Measurements from ENCODE around the gene LIME1.
A peak's percentile ranks its signal among the peaks of the same experiment; 100 is the strongest.

The LIME1 gene

DNA sequence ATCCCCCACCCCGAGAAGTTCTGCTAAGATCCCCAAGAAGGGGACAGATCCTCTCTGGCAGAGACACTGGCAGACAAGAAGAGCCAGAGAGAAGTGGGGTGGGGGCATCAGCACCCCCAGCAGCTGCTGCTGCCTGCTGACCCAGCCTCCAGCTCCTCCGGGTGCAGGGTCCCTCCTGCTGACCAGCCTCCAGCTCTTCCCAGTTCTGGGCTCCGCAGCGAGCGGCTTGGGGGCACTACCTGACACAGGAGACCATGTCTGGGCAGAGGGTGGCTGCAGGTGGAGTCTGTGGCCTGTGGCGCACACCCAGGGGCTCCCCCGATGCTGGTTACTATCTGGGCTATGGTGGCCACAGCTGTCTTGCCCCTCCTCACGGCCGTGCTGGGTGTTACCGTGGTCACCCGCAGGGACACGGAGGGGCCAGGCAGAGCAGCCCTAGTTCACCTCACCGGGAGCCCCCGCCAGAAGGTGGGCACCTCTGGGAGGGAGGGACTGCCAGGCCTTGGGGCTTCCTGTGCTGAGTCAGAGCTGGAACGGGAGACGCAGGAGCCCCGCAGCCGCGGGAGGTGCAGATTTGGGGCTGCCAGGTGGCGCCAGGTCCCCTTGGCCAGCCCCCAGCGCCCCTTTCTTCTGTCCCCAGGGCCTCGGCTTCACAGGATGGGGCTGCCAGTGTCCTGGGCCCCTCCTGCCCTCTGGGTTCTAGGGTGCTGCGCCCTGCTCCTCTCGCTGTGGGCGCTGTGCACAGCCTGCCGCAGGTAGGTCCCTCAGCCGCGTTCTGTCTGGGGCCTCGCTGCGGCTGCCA, 630 bp downstream of the LIME1 start:
- no peak for DNase-seq (ENCODE audit: extremely low read depth, low read depth)
- TF ChIP-seq, protein P1, sequence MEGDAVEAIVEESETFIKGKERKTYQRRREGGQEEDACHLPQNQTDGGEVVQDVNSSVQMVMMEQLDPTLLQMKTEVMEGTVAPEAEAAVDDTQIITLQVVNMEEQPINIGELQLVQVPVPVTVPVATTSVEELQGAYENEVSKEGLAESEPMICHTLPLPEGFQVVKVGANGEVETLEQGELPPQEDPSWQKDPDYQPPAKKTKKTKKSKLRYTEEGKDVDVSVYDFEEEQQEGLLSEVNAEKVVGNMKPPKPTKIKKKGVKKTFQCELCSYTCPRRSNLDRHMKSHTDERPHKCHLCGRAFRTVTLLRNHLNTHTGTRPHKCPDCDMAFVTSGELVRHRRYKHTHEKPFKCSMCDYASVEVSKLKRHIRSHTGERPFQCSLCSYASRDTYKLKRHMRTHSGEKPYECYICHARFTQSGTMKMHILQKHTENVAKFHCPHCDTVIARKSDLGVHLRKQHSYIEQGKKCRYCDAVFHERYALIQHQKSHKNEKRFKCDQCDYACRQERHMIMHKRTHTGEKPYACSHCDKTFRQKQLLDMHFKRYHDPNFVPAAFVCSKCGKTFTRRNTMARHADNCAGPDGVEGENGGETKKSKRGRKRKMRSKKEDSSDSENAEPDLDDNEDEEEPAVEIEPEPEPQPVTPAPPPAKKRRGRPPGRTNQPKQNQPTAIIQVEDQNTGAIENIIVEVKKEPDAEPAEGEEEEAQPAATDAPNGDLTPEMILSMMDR (IDR thresholded peaks at IDR 0.05; ENCODE audit: low read depth, low read length), result no peak

DNA sequence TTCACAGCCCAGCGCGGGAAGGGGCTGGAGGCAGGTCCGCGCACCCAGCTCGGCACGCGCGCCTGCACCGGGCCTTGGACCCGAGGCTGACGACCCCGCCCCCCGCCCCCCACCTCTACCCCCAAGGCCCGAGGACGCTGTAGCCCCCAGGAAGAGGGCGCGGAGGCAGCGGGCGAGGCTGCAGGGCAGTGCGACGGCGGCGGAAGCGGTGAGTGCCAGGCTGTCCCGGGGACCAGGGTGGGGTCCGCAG, 1.2 kb downstream of the LIME1 start:
- TF ChIP-seq, protein P1 (IDR thresholded peaks at IDR 0.05; ENCODE audit: low read depth, low read length), result no peak
- no peak for DNase-seq (ENCODE audit: extremely low read depth, low read depth)

DNA sequence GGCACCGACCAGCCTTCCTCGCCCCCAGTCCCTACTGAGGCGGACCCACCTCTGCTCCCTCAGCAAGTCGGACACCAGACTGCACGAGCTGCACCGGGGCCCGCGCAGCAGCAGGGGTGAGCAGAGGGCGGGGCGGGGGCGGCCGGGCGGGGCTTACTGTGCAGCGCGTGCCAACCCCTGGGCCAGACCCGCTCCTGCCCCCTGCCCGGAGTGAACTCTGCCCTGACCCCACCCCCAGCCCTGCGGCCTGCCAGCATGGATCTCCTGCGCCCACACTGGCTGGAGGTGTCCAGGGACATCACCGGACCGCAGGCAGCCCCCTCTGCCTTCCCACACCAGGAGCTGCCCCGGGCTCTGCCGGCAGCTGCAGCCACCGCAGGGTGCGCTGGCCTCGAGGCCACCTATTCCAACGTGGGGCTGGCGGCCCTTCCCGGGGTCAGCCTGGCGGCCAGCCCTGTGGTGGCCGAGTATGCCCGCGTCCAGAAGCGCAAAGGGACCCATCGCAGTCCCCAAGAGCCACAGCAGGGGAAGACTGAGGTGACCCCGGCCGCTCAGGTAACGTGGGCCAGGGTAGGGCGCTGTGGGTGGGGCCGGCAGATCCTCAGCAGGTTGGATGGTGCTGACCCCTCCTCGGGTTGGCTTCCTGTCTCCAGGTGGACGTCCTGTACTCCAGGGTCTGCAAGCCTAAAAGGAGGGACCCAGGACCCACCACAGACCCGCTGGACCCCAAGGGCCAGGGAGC, 1.7 kb downstream of the LIME1 start:
- no peak for DNase-seq (ENCODE audit: extremely low read depth, low read depth)
- TF ChIP-seq, protein P1 (IDR thresholded peaks at IDR 0.05; ENCODE audit: low read depth, low read length), result no peak

DNA sequence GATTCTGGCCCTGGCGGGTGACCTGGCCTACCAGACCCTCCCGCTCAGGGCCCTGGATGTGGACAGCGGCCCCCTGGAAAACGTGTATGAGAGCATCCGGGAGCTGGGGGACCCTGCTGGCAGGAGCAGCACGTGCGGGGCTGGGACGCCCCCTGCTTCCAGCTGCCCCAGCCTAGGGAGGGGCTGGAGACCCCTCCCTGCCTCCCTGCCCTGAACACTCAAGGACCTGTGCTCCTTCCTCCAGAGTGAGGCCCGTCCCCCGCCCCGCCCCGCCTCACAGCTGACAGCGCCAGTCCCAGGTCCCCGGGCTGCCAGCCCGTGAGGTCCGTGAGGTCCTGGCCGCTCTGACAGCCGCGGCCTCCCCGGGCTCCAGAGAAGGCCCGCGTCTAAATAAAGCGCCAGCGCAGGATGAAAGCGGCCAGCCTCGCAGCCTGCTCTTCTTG, 2.2 kb downstream of the LIME1 start:
- TF ChIP-seq, protein P1 (IDR thresholded peaks at IDR 0.05; ENCODE audit: low read depth, low read length), result no peak
- DNase-seq (ENCODE audit: extremely low read depth, low read depth), result no peak

DNA sequence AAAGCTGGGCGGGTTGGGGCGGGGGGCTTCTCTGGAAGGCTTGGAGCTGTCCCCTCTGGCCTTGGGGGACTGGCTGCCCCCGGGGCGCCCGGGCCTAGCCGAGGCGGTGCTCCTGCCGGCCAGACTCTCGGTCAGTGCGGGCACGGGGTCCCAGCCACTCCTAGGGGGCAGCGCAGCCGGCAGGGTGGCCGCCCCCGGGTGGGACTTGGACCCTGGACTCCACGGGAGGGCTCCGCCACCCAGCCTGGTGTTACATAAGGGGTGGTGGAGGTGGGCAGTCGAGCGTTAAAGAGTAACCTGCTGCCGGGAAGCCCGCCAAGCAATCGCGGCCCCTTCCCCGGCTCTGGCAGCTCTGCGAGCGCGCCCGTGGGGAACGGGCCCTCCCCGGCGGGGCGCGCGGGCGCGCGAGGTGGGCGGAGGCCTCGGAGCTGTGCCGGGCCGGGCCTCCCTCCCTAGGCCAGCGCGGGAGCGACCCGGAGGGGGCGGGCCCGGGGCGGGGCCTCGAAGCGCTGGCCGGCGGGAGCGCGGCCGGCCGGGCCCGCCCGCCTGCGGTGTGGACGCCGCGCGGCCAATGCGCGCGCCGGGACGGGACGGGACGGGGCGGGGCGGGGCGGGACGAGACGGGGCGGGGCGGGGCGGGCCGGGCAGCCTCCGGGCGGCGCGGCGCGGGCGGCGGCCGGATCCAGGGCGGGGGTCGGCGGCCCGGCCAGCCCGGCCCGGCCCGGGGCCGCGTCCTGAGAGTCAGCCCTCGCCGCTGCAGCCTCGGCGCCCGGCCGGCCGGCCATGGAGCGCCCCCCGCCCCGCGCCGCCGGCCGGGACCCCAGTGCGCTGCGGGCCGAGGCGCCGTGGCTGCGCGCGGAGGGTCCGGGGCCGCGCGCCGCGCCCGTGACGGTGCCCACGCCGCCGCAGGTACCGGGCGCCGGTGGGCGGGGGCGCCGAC, 2.9 kb downstream of the LIME1 start, which contains the start of gene SLC2A4RG:
Gene SLC2A4RG (plus strand): TSS at position 647 of the 940 bp plus-strand sequence. CDS start 137 bp downstream, at position 784.
- TF ChIP-seq, protein P1 (IDR thresholded peaks at IDR 0.05; ENCODE audit: low read depth, low read length), result no peak

DNA sequence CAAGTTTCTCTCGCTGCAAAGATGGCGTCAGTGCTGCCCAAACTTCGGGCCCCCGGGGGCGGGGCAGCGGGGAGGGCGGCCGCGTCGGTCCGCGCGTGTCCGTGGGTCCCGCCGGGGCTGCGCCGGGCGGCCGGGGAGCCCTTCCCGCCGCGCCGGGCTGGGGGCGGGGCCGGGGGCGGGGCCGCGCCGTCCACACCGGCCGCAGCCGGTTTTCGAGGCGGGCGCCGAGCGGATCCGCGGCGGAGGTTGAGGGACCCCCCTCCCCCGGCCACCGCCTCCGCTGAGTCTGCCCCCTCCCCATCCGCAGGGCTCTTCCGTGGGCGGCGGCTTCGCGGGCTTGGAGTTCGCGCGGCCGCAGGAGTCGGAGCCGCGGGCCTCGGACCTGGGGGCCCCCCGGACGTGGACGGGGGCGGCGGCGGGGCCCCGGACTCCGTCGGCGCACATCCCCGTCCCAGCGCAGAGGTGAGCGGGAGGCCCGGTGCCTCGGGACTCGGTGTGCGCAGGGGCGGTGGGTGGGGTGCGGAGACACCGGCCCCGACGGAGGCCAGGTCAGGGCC, 3.7 kb downstream of the LIME1 start:
- DNase-seq (ENCODE audit: extremely low read depth, low read depth), result no peak
- TF ChIP-seq, protein P1 (IDR thresholded peaks at IDR 0.05; ENCODE audit: low read depth, low read length), result no peak

More for the DNA sequence above, 2.9 kb downstream of the LIME1 start, which contains the start of gene SLC2A4RG:
- peak; percentile 48 for DNase-seq (ENCODE audit: extremely low read depth, low read depth)

Measured in AG09319 (cell line).